Measurements from ENCODE around the gene SUGP2.

The SUGP2 gene

GRCh38 chr19:18990128-18990708 is 43.1 kb downstream of the SUGP2 start:
- DNase-seq (ENCODE audit: extremely low read depth, low read depth), result no peak
- TF ChIP-seq CTCF (IDR thresholded peaks at IDR 0.05; ENCODE audit: low read depth, low read length), result no peak

DNA sequence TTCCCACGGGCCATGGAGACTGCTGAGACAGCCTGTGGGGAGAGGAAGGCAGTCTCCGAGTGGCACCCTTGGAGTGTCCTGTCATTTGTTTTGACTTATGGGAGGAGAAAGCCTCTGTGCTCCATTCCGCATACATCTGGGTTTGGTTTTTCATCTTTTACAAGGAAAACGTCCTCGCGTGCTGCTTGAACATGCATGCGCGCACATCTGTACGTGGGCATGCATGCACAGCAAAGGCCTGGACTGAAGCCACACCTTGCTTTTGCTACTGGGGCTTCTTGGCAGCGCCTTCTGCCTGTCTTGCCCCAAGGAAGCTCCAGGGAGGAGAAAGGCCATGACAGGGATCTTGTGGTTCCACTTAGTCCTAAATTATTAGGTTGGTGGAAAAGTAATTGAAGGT is 44.0 kb downstream of the SUGP2 start:
- no peak for DNase-seq (ENCODE audit: extremely low read depth, low read depth)
- TF ChIP-seq CTCF (IDR thresholded peaks at IDR 0.05; ENCODE audit: low read depth, low read length), result no peak

GRCh38 chr19:18987456-18987855 is 45.9 kb downstream of the SUGP2 start:
- no peak for TF ChIP-seq CTCF (IDR thresholded peaks at IDR 0.05; ENCODE audit: low read depth, low read length)
- no peak for DNase-seq (ENCODE audit: extremely low read depth, low read depth)

DNA sequence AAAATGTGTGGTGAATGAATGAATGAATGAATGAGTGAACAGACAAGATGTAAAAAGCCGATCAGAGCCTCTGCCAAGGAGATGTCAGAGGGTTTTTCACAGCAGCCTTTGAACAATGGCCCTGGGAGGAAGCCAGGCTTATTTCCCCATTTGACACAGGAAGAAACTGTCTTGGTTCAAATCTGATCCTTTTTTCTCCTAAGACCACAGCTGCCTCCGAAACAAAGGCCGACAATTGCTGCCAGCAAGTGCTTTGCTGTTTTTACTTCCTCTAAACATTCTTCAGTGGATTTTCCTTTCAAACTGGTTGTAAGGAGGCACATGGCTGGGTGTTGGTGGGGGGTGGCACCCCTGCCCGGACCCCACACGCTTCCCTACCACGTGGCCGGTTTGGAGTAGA is 48.1 kb downstream of the SUGP2 start:
- no peak for DNase-seq (ENCODE audit: extremely low read depth, low read depth)
- TF ChIP-seq CTCF (IDR thresholded peaks at IDR 0.05; ENCODE audit: low read depth, low read length), result no peak

- DNase-seq (ENCODE audit: extremely low read depth, low read depth), result no peak
- TF ChIP-seq CTCF (IDR thresholded peaks at IDR 0.05; ENCODE audit: low read depth, low read length), result no peak
Measured at GRCh38 chr19:18984251-18984650, 49.1 kb downstream of the SUGP2 start.

- TF ChIP-seq CTCF (IDR thresholded peaks at IDR 0.05; ENCODE audit: low read depth, low read length), result no peak
- no peak for DNase-seq (ENCODE audit: extremely low read depth, low read depth)
Measured at GRCh38 chr19:18982669-18983068, 50.6 kb downstream of the SUGP2 start.

- no peak for TF ChIP-seq CTCF (IDR thresholded peaks at IDR 0.05; ENCODE audit: low read depth, low read length)
- DNase-seq (ENCODE audit: extremely low read depth, low read depth), result no peak
Measured at GRCh38 chr19:18980432-18981020, 52.8 kb downstream of the SUGP2 start.

All from AG09319 (cell line).